T-helper 1 cell (primary cell): ENCODE data around the gene WDR70.
A peak's percentile ranks its signal among the peaks of the same experiment; 100 is the strongest.
"Not testable (repeated sequence)": the region's sequence is repeated elsewhere in the genome, so short reads cannot be mapped to it uniquely, and the experiment has no call there.

Experiments
- DNase-seq, 5 donors: peaks; one replicate each; pipeline ENCODE4 v3.0.0-alpha.2; 2012 to 2020

WDR70 gene

GRCh38 chr5:37771731-37772130 lies 392.6 kb downstream of the WDR70 start:
- no peak for DNase-seq

GRCh38 chr5:37772255-37772654 lies 393.1 kb downstream of the WDR70 start:
- DNase-seq: no peak

- DNase-seq: no peak
Measured at GRCh38 chr5:37773809-37774208, 394.7 kb downstream of the WDR70 start.

- DNase-seq: peak in 1 of 5 donors; percentile 8
Measured at GRCh38 chr5:37774912-37775483, 395.9 kb downstream of the WDR70 start.

DNA sequence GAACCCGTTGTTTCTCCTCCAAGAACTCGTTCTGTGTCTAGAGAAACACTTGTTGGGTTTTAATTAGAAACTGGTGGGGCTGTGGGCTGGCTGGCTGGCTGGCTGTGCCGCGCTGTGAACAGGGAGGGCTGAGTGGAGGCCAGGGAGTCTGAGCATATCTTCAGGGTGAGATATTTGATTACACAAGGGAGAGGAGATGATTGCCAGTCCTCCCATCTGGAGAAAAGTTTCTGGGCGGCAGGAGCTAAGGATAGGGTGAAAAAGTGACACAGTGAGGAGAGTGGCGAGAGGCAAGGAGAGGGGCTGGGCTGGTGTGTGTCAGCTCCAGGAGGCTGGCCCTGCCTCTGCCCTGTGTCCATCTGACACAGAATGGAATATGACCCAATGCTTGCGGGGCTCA lies 397.7 kb downstream of the WDR70 start:
- no peak for DNase-seq

DNA sequence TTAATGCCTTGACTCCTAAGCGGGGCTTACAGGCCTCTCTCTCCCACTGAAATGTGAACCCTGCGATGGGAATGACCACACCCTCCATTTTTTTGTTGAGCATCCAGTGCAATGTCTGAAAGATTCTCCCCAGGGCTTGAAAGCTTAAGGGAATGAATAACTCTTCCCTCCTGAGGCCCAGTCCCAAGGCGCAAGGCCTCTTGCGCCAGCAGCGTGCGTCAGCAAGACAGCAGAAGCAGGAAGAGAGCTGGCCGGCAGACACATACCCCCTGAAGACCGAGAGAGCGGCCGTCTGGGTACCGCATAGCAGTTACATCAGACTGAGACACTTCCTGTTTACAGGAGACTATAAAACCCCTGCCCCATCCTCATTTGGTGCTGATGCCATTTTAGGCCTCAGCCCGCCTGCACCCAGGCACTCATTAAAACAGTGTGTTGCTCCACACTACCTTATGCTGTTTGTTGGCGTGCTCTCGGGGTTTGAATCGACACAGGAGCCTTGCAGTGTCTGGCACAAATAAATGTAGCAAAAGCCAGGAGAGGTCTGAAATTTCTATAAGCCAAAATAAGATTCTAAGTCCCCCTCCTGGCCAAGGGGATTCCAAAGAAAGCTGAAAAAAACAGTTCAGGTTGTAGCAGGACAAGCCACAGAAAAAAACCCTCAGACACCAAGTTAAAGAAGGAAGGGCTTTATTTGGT lies 398.5 kb downstream of the WDR70 start:
- DNase-seq: no peak

DNA sequence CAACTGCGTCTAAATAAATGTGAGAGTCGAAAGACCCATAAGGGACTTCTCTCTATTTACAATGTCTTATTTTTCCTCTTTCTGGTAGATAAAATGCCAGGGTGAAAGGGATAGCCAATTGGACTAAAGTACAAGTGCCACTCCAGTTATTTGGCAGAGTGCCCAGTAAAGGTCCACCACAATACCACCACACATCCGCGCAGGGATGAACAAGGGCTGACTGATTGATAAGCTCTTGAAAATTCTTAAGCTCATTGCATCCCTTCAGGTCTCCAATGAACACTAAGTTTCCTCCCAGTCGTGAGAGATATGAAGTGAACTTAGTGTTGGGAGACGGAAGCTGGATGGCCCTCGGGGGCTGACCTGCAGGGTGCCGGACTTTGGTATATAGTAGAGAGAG lies 402.3 kb downstream of the WDR70 start:
- not testable (repeated sequence) for DNase-seq

DNA sequence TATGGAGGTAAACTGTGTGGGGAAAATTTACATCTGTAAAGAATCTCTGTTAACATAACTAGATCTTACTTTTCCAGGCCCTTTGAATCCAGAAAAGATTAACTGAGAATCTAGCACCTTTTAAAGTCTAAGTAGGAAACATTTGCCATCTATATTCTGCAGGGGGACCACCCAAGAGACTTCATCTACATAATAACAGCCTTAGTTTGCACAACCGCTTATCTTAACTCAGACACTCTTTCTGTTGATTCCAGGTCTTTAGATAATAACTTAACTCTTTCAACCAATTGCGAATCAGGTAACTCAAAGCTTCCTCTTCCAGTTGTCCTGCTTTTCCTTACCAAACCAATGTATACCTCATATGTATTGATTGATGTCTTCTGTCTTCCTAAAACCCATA lies 407.3 kb downstream of the WDR70 start:
- DNase-seq: no peak

DNA sequence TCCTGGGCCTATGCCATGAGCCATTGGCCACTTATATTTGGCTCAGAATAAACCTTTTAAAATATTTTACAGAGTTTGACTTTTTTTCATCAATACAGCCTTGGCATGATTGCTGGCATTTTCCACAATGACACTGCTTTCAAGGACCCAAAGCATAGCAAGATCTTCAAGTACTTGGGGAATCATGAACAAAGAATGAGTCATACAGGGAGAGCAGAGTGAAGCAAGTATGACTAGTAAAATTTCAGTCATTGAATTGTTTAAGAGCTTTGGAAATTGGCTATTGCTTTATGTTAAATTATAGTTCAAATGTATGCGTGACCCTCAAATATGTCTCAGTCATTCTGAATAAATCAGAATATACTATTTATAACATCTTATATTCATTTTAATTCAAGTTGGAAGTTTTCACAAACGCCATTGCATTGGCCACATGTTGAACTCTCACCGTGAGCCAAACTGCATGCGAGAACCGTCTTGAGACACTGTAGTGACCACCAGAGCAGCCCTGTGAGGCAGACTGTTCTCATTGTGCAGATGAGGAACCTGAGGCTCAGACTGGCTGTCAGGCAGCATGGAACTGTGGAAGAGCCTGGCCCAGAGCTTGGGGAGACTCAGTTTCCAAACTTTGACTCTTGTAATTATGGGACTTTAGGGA lies 407.9 kb downstream of the WDR70 start:
- no peak for DNase-seq

DNA sequence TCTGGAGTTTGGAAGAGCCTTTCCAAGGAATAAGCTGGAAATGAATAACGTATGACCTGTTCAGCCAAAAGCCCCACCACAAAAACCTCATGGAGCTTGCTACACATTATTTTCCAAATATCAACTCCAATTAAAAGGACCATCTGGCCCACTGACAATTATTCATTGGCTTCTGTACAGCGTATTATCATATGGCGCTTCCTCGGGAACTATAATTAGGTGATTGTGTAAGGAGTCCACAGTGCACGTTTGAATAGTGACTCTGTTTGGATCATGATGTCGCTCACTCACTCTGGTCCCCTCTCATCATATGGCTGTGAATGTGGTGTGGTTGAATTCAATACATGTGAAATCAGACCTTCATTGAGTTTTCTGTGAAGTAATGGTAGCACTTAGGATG lies 408.6 kb downstream of the WDR70 start:
- DNase-seq: no peak

DNA sequence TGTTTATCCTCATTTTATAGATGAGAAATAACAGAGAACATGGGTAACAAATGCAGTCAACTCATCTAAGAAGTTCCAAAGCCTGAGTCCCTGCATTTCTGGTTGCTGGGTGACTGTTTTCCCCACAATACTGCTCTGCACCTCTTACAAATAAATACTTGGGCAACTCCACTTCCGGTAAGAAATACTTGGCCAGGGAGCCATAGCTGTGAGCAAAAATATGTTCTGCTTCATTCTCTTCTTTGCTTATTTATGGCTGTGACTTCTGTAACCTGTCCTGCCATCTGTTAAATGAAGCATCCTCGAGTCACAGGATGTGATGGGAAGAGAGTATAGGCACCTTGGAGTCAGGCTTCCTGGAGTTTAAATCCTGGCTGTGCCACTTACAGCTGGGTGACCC lies 410.9 kb downstream of the WDR70 start:
- DNase-seq: no peak

DNA sequence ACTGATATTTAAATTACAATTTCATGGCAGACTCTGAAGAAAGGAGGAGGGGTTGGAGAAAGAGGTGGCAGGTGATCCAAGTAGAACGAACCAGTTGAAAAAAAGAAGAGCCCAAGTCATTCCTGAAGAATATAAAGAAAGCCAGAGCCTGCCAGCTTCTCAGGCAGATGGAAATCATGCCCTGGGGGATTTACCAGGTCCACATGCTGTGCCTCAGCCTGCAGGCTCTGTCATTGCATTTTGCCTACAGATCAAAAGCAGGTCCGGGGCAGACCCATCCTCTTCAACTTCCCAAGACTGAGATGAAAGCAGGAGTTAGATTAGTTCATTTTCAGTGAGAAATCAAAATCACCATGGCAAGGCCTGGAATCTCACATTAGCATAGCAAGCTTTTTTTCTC lies 412.2 kb downstream of the WDR70 start:
- no peak for DNase-seq

DNA sequence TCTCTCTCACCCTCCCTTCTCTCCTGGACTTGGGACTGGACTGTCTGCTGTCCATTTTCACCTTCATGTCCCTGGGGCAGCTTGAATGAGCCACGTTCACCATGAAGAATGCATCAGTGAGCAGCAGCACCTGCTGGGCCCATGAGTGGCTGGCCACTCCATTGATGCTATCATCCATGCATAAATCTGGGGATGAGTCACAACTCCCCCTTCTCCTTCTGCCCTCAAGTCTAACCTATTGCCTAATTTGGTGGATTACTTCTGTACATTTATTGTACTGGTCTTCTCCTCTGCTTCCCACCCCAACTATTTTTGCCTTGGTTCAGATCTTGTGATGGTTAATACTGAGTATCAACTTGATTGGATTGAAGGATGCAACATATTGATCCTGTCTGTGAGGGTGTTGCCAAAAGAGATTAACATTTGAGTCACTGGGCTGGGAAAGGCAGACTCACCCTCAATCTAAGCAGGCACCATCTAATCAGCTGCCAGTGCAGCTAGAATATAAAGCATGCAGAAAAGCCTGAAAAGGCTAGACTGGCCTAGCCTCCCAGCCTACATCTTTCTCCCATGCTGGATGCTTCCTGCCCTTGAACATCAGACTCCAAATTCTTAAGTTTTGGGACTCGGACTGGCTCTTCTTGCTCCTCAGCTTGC lies 414.0 kb downstream of the WDR70 start:
- DNase-seq: no peak

DNA sequence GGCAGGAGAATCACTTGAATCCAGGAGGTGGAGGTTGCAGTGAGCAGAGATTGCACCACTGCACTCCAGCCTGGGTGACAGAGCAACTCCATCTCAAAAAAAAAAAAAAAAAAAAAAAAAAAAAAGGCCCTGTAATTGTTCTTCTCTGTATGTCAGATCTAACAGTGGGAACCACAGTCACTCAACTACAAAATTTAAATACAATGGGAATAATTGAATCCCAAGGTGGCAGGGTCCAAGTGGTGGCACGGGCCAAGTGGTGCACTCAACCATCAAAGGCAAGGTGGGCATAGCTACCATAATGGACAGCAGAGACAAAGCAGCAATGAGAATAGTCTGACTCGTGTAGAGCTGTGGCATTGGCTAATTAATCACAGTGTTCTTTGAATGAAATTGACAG lies 416.2 kb downstream of the WDR70 start:
- DNase-seq: not testable (repeated sequence)

- DNase-seq: not testable (repeated sequence)
Measured at GRCh38 chr5:37796435-37796834, 417.3 kb downstream of the WDR70 start.

DNA sequence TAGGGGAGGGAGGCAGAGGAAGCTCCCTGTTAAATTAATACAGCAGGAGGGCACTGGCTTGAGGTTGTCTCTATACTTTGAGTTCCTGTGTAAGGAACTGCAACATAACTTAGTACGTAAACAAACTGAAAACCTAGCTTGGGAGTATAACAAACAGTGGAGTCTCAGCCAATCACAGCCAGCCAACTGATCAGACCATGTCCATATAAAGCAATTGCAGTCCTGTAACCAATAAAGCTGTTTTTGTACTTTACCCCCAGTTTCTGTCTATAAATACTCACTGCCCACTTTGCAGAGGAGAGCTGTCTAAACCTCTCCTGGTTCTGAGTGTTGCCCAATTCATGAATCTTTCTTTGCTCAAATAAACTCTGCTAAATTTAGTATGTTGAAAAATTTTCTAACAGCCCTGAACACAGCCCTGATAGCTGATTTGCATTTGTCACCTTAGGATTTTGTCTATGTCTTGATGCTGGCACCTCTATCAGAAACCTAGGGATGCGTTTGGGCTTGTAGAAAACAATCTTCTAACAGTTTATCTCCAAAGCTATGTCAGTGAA lies 420.8 kb downstream of the WDR70 start:
- DNase-seq: peak in 1 of 5 donors; percentile 2

- DNase-seq: no peak
Measured at GRCh38 chr5:37801521-37801920, 422.4 kb downstream of the WDR70 start.
